K562 (cell line): ENCODE measurements around the gene FLAD1. TPM values are rescaled to one million over a fixed set of nuclear protein-coding genes. Genes with fewer than 3 reads are reported as not detected.

Experiments
- CBFB ChIP-seq: sonication (generic); formaldehyde crosslinking; IDR thresholded peaks from 2 replicates; pipeline ENCODE4 v1.4.0; 2020; ENCODE audit warnings: mild to moderate bottlenecking, missing genetic modification reagents
- FOXP1 ChIP-seq: sonication (generic); formaldehyde crosslinking; IDR thresholded peaks from 2 replicates; pipeline ENCODE4 v1.8.0; 2022; ENCODE audit warnings: mild to moderate bottlenecking, missing genetic modification reagents
- GABPA ChIP-seq: fragments of 200-800 bp; sonication (Bioruptor generic); conservative IDR thresholded peaks from 2 replicates; pipeline ENCODE4 v1.6.1; 2016; ENCODE audit warnings: low read depth, missing genetic modification characterization, missing compliant biosample characterization
- HDGF ChIP-seq: fragments of 450-650 bp; IDR thresholded peaks from 2 replicates; pipeline ENCODE4 v1.6.1; 2016
- PRPF4 ChIP-seq: fragments of 200-400 bp; formaldehyde crosslinking; IDR thresholded peaks from one replicate; pipeline ENCODE4 v1.6.1; 2017; ENCODE audit warnings: low read length, low read depth, mild to moderate bottlenecking; ENCODE audit not compliant: insufficient read depth, poor library complexity, severe bottlenecking
- SIN3A ChIP-seq, 2 experiments: fragments of 150-350 bp in 1 of 2; IDR thresholded peaks; 2 replicates each; pipeline ENCODE4 v1.6.1; 2011 to 2016; ENCODE audit warnings: borderline replicate concordance in 2 of 2, low read depth in 2 of 2, low read length in 2 of 2, mild to moderate bottlenecking in 2 of 2, moderate library complexity in 2 of 2; ENCODE audit not compliant: control insufficient read depth in 1 of 2
- SMAD3 ChIP-seq: fragments of 450-650 bp; formaldehyde crosslinking; conservative IDR thresholded peaks from 2 replicates; pipeline ENCODE4 v1.4.0; 2020; ENCODE audit warnings: mild to moderate bottlenecking
- ZNF217 ChIP-seq: sonication (generic); formaldehyde crosslinking; IDR thresholded peaks from 2 replicates; pipeline ENCODE4 v1.8.0; 2022; ENCODE audit warnings: mild to moderate bottlenecking, missing genetic modification reagents
- polyA plus RNA-seq, 8 experiments: library from polyadenylated mRNA; depleted of rRNA in 4 of 8; stranded (reverse) in 5 of 8; unstranded in 3 of 8; fragments of >200 nt; fragmentation: Nextera tagmentation in 2 of 8; fragmentation: Illumina TruSeq in 1 of 8; extraction: Ambion mirVana in 2 of 8; extraction: Trizol in 1 of 8; gene quantifications; 2 replicates each; pipeline versions ENCODE4 v1.2.1 to v1.2.3, GENCODE V29; 2011 to 2014; ENCODE audit warnings: inconsistent platforms in 1 of 8, missing spikeins in 1 of 8
- total RNA-seq, 7 experiments: library from RNA; depleted of rRNA in 6 of 7; stranded (reverse); fragments of >200 nt in 6 of 7; fragmentation: Illumina TruSeq in 2 of 7; extraction: Trizol in 2 of 7; gene quantifications; 2 replicates each; pipeline versions ENCODE4 v1.2.1 to v1.2.3, GENCODE V29; 2011 to 2021; ENCODE audit warnings: low replicate concordance in 1 of 7
- TF ChIP-seq, protein P1 (sequence below): sonication (generic); formaldehyde crosslinking; IDR thresholded peaks from 2 replicates; pipeline ENCODE4 v1.8.0; 2023; ENCODE audit warnings: mild to moderate bottlenecking, missing genetic modification reagents

The FLAD1 gene
- total and polyA plus RNA-seq, 9 of the 15 experiments (the other 6 are each of a cell fraction or from before 2014, with no cell fraction given) = 24.9 to 85.8 (median 67.0) TPM

DNA sequence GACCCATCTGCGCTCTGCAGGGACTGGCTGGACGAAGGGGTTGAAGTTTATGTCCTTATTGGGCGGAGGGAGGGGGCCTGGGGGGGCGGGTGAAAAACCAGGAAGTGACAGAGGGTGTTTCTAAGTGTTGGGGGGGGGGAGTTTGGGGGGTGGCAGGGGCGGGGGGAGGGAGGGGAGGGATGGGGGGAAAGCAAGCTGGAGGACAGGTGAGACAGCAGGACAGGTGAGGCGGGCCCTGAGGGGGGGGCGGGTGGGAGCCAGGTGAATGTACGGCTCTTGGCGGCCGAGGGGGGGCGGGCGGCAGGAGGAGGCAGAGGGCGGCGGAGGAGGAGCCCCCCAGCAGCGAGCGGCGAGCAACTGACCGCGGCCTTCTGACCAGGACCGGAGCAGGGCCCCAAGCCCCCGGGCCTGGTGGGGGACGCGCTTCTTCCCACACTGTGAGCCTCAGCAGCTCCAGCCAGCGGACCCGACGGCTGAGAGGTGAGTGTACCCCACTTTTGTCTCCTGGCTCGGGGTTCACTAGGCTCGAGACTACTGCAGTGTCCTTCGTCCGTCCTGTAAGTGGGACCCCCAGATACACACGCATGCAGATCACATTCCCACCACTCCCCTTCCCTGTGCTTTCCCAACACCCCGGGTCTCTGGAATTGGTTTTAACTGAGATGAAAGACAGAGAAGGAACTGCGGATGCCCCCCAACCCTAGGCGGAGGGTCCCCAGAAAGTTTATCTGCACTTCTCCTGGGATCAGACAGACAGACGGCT lies 19.5 kb downstream of the FLAD1 start, which contains the start of gene ZBTB7B (continued):
- TF ChIP-seq, protein P1, sequence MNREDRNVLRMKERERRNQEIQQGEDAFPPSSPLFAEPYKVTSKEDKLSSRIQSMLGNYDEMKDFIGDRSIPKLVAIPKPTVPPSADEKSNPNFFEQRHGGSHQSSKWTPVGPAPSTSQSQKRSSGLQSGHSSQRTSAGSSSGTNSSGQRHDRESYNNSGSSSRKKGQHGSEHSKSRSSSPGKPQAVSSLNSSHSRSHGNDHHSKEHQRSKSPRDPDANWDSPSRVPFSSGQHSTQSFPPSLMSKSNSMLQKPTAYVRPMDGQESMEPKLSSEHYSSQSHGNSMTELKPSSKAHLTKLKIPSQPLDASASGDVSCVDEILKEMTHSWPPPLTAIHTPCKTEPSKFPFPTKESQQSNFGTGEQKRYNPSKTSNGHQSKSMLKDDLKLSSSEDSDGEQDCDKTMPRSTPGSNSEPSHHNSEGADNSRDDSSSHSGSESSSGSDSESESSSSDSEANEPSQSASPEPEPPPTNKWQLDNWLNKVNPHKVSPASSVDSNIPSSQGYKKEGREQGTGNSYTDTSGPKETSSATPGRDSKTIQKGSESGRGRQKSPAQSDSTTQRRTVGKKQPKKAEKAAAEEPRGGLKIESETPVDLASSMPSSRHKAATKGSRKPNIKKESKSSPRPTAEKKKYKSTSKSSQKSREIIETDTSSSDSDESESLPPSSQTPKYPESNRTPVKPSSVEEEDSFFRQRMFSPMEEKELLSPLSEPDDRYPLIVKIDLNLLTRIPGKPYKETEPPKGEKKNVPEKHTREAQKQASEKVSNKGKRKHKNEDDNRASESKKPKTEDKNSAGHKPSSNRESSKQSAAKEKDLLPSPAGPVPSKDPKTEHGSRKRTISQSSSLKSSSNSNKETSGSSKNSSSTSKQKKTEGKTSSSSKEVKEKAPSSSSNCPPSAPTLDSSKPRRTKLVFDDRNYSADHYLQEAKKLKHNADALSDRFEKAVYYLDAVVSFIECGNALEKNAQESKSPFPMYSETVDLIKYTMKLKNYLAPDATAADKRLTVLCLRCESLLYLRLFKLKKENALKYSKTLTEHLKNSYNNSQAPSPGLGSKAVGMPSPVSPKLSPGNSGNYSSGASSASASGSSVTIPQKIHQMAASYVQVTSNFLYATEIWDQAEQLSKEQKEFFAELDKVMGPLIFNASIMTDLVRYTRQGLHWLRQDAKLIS (CRISPR knock-in tag) = 0 out of 2 replicates have a peak, but pooled peaks have one; percentile 44
- TF ChIP-seq HDGF (0 out of 2 replicates have a peak, but pooled peaks have one; percentile 22), SIN3A (IDR thresholded peaks at IDR 0.05; ENCODE audit: borderline replicate concordance in 2 of 2, control insufficient read depth in 1 of 2, low read depth in 2 of 2, low read length in 2 of 2) (peak; percentile 27 to 29; a peak in 1 of 4 replicates), SMAD3 (CRISPR knock-in tag) (no peak), ZNF217 (no peak), PRPF4 (no peak), FOXP1 (CRISPR knock-in tag) (0 out of 2 replicates have a peak, but pooled peaks have one; percentile 12), GABPA (tag) (peak; percentile 30; the same call in 1 of the 2 replicates), CBFB (CRISPR knock-in tag) (no peak)
